ENCODE results near the gene SPATA31D3.

The SPATA31D3 gene

GRCh38 chr9:81989700-81990099 lies 46.4 kb downstream of the SPATA31D3 start:
- no peak for TF ChIP-seq CTCF (IDR thresholded peaks at IDR 0.05; ENCODE audit: low read depth, low read length, missing control alignments)
- no peak overlapping the region for H3K4me3 ChIP-seq (ENCODE audit: low read depth, low read length)
- DNase-seq (ENCODE audit: low read depth), result no peak
- in situ Hi-C loops (cut with HindIII; ENCODE audit: low sequenced_read_pairs), result loop anchor here (25.0 kb wide), 1 partner anchor 102 kb away; no protein-coding TSS in a partner anchor

GRCh38 chr9:81993656-81994055 lies 50.4 kb downstream of the SPATA31D3 start:
- TF ChIP-seq CTCF (IDR thresholded peaks at IDR 0.05; ENCODE audit: low read depth, low read length, missing control alignments), result no peak
- no peak overlapping the region for H3K4me3 ChIP-seq (ENCODE audit: low read depth, low read length)
- in situ Hi-C loops (cut with HindIII; ENCODE audit: low sequenced_read_pairs), result loop anchor here (25.0 kb wide), 1 partner anchor 106 kb away; no protein-coding TSS in a partner anchor
- no peak for DNase-seq (ENCODE audit: low read depth)
